ENCODE measurements around the gene C11orf68.

GRCh38 chr11:65931773-65932557 lies 13.1 kb upstream of the C11orf68 start:
- TF ChIP-seq CTCF (IDR thresholded peaks at IDR 0.05; ENCODE audit: insufficient read depth, low read length) (no peak), REST (IDR thresholded peaks at IDR 0.05; ENCODE audit: insufficient replicate concordance, low read depth) (no peak), GABPA (IDR thresholded peaks at IDR 0.05; ENCODE audit: low read depth) (no peak), SPI1 (IDR thresholded peaks at IDR 0.05; ENCODE audit: borderline replicate concordance, low read depth) (no peak)

Data from HL-60 (cell line).